Urothelium cell line (cell line): ENCODE data around the gene TICAM1.

Experiments used
- DNase-seq: peaks from one replicate; pipeline ENCODE4 v3.0.0; 2011; ENCODE audit warnings: low spot score, mixed read lengths
- FAIRE-seq: peaks from 2 replicates; lab custom pipeline; 2011; peaks lifted over from hg19 to GRCh38; lab: Jason Lieb, UNC

Gene TICAM1

DNA sequence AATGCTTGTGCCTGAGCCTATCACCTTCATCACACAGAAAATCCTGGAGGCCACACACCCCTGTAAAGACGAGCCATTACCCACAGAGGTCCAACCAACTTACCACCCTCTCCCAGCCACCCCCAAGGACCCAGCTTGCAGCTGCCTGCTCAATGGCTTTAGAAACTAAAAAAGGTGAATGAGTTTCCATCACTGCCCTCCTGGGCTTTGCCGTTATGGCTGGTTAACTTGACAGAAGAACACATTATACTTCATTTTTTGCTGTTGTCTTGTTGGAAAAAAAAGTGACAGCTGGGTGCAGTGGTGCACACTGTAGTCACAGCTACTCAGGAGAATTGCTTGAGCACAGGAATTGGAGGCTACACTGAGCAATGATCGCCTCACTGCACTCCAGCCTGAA is 57.4 kb downstream of the TICAM1 start:
- FAIRE-seq: no peak
- DNase-seq: no peak

DNA sequence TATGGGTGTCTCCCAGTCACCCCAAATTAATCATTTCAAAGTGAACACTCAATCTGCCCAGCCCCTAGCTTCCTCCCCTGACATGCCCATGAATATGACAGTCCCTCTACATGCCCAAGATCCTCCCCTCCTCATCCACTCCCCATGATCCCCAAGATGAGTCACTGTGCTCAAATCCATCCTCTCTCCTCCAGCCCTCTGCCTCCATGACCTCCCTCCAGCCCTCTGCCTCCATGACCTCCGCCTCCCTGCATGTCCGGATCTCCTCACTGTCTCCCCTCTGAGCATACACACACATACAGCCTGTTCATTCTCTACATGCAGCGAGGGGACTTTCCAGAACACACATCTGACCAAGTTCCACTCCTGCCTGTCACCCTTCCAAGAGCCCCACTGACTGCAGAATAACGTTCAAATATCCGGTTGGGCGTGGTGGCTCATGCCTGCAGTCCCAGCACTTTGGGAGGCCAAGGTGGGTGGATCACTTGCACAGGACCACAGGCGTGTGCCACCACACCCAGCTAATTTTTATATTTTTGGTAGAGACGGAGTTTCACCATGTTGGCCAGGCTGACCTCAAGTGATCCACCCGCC is 58.4 kb downstream of the TICAM1 start:
- DNase-seq (no peak), FAIRE-seq (no peak)

DNA sequence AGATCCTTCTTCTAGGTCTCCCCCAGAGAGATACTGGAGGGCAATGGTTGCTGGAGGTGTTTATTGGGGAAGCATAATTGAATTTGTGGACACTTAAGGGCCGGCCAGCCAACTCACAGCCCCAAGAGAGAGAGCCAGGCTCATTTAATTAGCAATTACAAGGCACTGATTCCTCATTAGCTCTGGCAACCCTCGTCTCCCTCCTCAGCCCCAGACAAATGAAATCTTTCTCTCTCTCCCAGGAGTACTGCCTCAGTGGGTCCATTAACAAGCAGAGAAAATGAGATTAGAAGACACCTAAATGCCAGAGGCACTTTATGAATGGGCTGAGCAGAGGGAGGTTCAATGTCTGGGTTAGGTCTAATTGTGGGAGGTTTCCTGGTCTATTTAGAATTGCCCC is 58.9 kb downstream of the TICAM1 start:
- FAIRE-seq: no peak

DNA sequence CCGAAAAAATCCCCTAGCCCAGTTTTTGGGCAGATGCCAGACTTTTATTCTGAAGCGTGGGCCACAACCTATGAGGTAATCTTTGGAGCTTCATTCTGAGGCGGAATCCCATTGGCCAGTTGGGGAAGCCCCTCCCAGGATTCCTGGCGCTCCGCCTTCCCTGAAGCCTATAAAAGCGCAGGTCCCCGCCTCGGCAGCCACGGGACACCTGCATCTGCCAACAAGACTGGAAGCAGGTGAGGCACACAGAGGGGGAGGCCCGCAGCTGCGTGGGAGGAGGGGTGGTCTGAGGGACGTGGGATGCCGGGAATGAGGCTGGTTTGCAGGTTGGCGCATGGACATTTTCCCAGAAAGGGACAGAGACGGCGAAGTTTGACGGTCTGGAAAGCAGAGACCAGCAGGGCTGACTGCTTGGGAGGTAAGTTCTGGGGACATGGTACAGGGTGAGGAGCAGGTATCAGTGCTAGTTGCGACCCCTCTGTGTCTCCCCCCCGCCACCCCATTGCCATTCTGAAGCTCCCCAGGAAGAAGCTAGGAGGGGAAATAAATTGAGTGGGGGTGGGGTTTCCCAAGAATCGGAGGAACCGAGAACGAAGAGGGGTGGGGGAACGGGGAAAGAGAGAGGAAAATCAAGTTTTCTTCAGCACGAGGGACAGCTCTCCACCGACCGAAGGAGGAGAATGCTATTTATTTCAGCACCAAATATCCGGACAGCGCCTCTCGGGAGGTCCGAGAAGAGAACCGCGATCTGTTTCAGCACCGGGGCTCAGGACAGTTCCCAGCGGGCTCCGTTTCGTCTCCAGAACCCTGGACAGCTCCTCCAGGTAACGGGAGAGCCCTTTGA is 62.4 kb downstream of the TICAM1 start:
- FAIRE-seq (no peak), DNase-seq (peak; percentile 82)

More for the DNA sequence above, 58.9 kb downstream of the TICAM1 start:
- no peak for DNase-seq
